NCI-H2081 (cell line): ENCODE measurements around the gene SSNA1.

Experiments
- DNase-seq, 2 experiments: peaks; one replicate each; lab custom pipeline; 2025; lab: John Stamatoyannopoulos, UW

The SSNA1 gene

DNA sequence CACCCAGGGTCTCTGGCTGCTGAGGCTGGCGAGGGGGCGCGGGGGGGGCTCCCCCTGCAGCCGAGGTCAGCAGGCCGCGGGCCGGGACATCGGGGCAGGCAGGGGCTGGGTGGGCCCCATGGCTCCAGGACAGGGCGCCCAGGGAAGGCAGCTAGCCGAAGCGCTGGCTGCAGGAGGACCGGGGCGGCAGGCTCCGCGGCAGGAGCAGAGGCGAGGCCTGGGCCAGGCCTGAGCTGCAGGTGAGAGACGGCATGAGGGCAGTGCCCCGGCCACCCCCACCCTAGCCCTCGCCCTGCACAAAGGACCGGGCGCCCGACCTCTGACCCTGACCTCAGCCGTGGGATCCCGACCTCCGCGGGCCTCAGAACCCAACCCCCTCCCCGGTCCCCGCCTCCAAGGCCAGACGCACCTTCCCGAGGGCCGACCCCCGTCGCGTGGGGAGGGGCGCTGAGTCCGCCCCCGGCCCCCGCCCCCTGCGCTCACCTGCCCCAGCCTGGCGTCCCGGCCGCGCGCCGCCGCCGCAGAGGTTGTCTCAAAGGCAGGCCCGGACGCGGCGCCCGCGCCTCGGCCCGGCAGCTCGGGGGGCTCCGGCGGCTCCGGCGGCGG is 33.1 kb downstream of the SSNA1 start:
- no peak for DNase-seq

GRCh38 chr9:137222190-137223077 is 34.0 kb downstream of the SSNA1 start, which contains the start of gene RNF208:
TSS of gene RNF208 (minus strand) at chr9:137222240. CDS start at chr9:137221212, 1,028 bp downstream.
- DNase-seq: peak in 1 of 2 experiments; percentile 18

- peak; percentile 96 to 97 for DNase-seq
Observed at GRCh38 chr9:137223078-137223970, 34.8 kb downstream of the SSNA1 start.

GRCh38 chr9:137224830-137225694 is 36.6 kb downstream of the SSNA1 start, which contains the start of gene CYSRT1:
TSS of gene CYSRT1 (plus strand) at chr9:137225174. CDS start at chr9:137225622, 448 bp downstream.
- DNase-seq: no peak

- no peak for DNase-seq
Observed at GRCh38 chr9:137225699-137226331, 37.3 kb downstream of the SSNA1 start.

GRCh38 chr9:137226338-137227053 is 38.0 kb downstream of the SSNA1 start:
- DNase-seq: no peak

- DNase-seq: peak; percentile 71 to 73
Observed at GRCh38 chr9:137227054-137227852, 38.8 kb downstream of the SSNA1 start, which contains the start of gene RNF224. TSS of gene RNF224 (plus strand) at chr9:137227502. CDS start at chr9:137228336, 834 bp downstream.

DNA sequence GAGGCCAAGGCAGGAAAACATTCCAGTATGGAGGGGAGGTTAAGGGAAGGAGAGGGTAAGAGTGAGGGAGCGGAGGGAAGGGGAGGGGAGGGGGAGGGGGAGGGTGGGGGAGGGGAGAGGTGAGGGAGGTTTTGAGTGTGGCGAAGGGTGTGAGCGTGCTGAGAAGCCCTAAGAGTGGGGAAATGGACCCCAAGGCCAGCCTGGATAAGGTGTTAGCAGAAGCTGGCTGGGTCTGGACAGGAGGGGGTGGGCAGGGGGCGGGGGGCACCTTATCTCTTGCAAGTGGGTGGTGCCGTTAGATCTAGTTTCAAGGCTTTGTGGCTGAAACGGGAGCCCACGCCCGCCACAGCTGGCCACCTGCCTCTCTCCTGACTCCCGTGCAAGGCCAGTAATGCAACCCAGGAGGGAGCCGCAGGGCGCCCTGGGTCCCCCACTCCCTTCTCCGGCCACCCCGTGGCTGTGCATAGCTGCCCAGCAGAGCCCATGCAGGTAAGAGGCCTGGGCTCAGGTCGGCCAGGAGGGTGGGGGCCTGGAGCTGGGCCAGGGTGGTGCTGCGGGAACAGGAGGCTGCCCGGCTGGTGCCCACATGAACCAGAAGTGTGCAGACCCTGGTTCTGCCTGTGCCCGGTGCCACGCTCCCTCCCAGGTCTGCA is 39.5 kb downstream of the SSNA1 start:
- DNase-seq: no peak

DNA sequence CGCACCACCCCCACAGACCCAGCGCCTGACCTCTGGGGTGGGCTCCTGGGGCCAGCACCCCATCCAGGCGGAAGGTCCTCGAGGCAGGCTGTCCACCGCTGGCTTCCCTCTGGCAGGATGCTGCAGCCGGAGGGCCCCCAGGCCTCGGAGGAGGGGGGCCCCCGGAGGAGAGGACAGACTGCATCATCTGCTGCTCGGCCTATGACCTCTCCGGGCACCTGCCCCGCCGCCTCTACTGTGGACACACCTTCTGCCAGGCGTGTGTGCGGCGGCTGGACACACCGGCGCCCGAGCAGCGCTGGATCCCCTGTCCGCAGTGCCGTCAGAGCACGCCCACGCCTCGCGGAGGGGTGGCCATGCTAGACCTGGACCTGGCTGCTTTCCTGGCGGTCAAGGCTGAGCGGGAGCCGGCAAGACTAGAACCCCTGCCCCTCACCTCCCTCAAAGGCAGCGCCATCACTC is 40.1 kb downstream of the SSNA1 start:
- no peak for DNase-seq

DNA sequence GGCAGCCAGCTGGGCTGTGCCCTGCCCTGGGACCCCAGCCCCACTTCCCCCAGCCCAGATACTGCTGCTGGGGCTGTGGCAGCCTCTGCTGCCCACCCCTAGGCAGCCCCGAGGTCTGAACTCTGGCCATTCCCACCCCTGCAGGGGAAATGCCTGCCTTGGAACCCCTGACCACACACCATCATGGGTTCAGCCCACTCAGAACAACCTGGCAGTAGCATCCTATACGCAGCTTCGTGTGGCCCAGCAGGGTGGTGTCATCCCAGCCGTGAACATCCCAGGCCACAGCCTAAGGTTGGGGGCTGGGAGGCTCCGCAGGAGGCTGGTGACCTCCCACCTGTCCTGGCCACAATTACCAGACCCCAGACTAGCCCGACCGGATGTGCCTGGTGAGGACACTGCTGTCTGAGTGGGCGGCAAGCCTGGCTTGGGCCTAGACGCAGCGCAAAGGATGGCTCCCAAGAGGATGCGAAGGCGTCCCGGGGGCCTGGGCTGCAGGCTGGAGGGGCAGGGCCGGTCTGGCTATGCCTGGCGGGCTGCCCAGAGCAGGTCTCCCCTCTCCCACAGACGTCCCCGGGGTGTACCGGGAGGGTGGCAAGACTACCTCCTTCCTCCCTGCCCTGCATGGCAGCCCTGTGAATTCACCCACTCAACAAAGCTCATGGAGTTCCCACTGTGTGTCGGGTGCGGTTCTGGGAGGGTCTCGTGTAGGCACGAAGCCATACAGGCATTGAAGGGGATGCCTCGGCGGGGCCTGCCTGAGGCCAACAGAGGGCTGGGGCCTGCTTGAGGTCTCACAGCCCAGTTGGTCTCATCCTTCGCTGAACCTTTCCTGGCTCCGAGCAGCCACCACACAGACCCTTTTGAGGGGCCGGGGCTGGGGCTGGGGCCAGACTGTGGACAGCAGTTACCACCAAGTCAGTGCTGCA is 40.8 kb downstream of the SSNA1 start:
- DNase-seq: no peak

GRCh38 chr9:137229903-137230704 is 41.6 kb downstream of the SSNA1 start:
- DNase-seq: no peak

- DNase-seq: no peak
Observed at GRCh38 chr9:137230705-137231371, 42.4 kb downstream of the SSNA1 start, which contains the start of gene SLC34A3. TSS of gene SLC34A3 (plus strand) at chr9:137230901. CDS start at chr9:137231703, 802 bp downstream.

- DNase-seq: no peak
Observed at GRCh38 chr9:137231372-137232039, 43.0 kb downstream of the SSNA1 start.

- no peak for DNase-seq
Observed at GRCh38 chr9:137232101-137232500, 43.6 kb downstream of the SSNA1 start.

- no peak for DNase-seq
Observed at GRCh38 chr9:137232510-137232909, 44.0 kb downstream of the SSNA1 start.
